Neuron (in vitro differentiated cells): ENCODE measurements around the gene DSCAML1.

Source experiments
- H2AFZ ChIP-seq: one replicate; pipeline ENCODE4 v1.6.1; 2013; ENCODE audit warnings: low read depth, mild to moderate bottlenecking, inconsistent platforms, low read length, moderate library complexity
- H3K27me3 ChIP-seq: one replicate; pipeline ENCODE4 v1.6.1; 2013; ENCODE audit warnings: low read length; ENCODE audit not compliant: insufficient read depth
- H3K36me3 ChIP-seq: one replicate; pipeline ENCODE4 v1.6.1; 2013; ENCODE audit warnings: low read length; ENCODE audit not compliant: insufficient read depth
- H3K4me1 ChIP-seq: one replicate; pipeline ENCODE4 v1.6.1; 2013; ENCODE audit warnings: low read length; ENCODE audit not compliant: insufficient read depth
- H3K4me3 ChIP-seq: 2 replicates; pipeline ENCODE4 v1.5.1; 2013; ENCODE audit warnings: mild to moderate bottlenecking, low read length, moderate library complexity
- H3K9me3 ChIP-seq: one replicate; pipeline ENCODE4 v1.6.1; 2013; ENCODE audit warnings: low read length

DSCAML1 gene

DNA sequence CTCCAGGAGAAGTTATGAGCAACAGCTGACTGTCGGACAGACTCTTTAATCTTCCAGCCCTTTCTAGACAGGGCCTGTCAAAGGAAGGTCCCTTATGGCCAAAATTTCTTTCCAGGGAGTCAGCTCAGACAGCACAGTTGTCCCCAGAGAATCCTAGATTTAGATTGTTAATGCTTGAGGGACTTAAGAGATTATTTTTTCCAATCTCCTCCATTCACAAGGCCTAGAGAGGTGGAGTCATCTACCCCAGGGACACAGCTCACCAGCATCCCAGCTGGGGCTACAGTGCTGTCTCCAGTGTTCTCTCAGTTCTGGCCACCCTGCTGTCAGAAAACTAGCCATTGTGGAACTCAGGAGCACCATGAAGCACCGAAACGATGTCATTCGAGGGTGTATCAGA is 7.8 kb downstream of the DSCAML1 start:
- peaks cover 48% of the 10 kb centered on the region for H3K27me3 ChIP-seq
- H2AFZ ChIP-seq = no peak overlapping the region
- H3K9me3 ChIP-seq = no peaks in the 10 kb centered on the region
- no peaks in the 10 kb centered on the region for H3K36me3 ChIP-seq
- H3K4me1 ChIP-seq = no peaks in the 10 kb centered on the region
- no peak overlapping the region for H3K4me3 ChIP-seq

DNA sequence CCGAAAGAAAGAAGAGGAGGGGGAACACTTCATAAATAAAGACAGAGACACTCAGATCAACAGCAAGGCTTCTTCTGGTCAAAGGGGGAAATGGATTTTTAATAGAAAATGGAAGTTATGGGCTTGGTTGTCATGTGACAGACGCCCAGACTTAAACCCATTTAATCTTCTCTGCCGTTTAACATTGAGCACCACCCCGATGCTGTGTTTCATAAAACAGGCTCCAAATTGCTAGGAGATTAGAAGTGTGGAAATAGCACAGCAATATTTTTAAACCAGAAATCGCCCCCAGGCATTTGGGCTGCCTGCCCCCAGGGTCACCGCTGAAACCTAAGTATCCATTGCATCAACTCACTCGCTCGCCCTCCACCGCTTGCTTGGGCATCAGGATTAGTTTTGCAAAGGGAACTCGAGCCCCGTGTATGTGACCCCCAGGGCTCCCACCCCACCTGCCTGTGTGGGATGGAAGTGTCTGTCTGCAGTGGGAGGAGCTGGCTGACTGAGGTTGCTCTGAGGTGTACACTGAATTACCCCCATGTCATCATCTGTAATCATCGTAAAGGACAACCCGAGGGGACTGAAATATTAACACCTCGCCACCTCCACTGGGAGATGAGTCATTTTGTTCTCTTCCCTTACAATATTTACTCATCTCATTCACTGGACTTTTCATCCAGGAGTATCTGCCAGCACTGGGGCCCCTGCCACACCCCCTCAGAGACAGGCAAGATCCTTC is 10.7 kb downstream of the DSCAML1 start:
- H3K27me3 ChIP-seq = peaks cover 48% of the 10 kb centered on the region
- H3K4me3 ChIP-seq = no peak overlapping the region
- H3K36me3 ChIP-seq = no peaks in the 10 kb centered on the region
- no peak overlapping the region for H2AFZ ChIP-seq
- no peaks in the 10 kb centered on the region for H3K4me1 ChIP-seq
- H3K9me3 ChIP-seq = no peaks in the 10 kb centered on the region

DNA sequence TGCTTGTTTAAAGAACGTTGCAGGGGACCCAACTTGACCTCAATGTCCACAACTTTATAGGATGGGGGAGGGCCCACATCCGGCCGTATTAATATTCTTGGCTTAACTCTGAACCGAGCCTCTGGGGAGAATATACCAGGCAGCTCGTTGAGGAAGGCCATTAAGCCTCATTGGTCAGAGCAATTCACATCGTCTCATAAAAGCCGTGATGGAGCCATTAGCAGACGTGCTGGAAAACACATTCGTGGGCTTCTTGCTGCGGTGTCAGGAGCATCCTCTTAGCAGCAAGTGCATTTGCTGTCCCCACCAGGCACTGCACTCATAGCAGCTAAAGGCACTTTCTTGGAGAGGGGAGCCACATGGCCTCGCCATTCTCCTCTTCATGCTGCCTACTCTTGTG is 14.9 kb downstream of the DSCAML1 start:
- H3K9me3 ChIP-seq = no peaks in the 10 kb centered on the region
- H2AFZ ChIP-seq = no peak overlapping the region
- H3K27me3 ChIP-seq = peaks cover 41% of the 10 kb centered on the region
- H3K4me3 ChIP-seq = no peak overlapping the region
- no peaks in the 10 kb centered on the region for H3K36me3 ChIP-seq
- H3K4me1 ChIP-seq = no peaks in the 10 kb centered on the region

DNA sequence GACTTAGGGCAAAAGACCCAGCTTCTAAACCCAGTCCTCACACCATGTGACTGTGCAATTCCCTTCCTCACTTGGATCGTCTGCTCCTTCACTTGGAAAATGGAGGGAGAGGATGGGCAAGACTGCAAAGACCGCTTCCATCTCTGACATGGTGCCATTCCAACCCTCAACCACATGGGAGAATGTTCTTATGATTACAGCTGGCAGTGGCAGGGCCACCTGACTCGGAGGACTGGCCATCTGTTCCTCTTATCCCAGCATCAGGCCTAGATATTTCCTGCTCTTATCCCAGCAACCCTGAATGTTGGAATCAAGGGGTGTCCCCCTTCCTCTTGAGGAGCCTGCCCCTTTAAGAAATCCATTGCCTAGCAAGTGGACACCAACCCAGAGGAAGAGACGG is 15.4 kb downstream of the DSCAML1 start:
- Histone ChIP-seq H3K9me3 (no peaks in the 10 kb centered on the region), H3K4me3 (no peak overlapping the region), H3K4me1 (no peaks in the 10 kb centered on the region), H3K27me3 (peaks cover 37% of the 10 kb centered on the region), H2AFZ (no peak overlapping the region), H3K36me3 (no peaks in the 10 kb centered on the region)

DNA sequence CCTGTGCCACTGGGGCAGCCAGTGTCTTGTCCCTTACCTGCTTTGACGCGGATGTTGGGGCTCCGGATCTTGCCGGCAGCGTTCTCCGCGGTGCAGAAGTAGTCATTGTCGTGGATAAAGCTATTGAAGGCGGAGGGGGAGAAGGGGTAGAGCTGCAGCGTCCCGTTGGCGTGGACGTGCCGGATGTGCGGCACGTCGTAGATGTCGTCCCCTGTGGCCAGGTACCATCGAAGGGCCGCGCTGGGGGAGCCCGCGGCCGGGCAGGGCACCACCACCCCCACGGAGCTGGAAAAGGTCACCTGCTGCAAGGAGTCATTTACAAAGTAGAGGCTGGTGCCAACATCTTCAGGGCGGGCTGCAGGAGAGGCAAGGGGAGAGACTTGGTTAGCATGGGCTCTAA is 16.6 kb downstream of the DSCAML1 start:
- H3K36me3 ChIP-seq = no peaks in the 10 kb centered on the region
- H3K27me3 ChIP-seq = peaks cover 36% of the 10 kb centered on the region
- no peak overlapping the region for H2AFZ ChIP-seq
- no peaks in the 10 kb centered on the region for H3K4me1 ChIP-seq
- H3K4me3 ChIP-seq = no peak overlapping the region
- H3K9me3 ChIP-seq = no peaks in the 10 kb centered on the region

DNA sequence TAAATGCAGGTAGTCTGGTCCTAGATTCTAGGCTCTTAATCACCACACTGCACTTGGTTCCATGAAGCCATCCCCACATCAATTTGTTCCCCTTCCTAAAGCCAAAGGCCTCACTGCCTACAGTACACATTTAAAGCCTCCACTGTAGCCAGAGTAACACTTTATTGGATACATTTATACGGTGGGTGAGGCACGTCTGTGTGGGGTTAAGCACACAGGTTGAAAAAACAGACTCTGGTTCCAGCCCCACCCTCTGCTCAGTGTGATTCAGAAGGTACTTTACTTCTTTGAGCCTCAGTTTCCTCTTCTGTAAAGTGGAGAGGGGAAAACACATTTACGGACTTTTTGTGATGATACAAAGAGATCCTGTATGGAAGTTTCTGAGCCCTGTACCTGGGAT is 22.5 kb downstream of the DSCAML1 start:
- Histone ChIP-seq H3K4me3 (no peak overlapping the region), H3K4me1 (no peaks in the 10 kb centered on the region), H2AFZ (no peak overlapping the region), H3K36me3 (no peaks in the 10 kb centered on the region), H3K27me3 (peaks cover 16% of the 10 kb centered on the region), H3K9me3 (no peaks in the 10 kb centered on the region)

DNA sequence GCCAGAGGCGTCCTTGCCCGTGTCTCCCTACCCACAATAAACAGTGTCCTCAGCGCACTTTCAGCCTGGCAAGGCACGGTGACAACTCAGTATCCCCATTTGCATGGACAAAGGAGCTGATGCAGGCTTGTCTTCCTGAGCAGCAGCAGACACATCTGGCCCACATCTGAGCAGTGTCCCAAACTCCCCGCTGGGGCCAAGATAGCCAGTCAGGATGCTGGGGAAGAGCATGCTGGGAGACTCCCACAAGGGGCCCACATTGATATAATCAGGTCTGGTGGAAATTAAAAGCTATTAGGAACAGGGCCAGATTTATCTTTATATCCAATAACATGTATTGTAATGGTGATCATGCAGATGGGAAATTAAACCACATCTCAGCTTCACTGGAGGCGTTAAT is 24.7 kb downstream of the DSCAML1 start:
- H3K4me1 ChIP-seq = no peaks in the 10 kb centered on the region
- H2AFZ ChIP-seq = no peak overlapping the region
- H3K27me3 ChIP-seq = peaks cover 7% of the 10 kb centered on the region
- no peaks in the 10 kb centered on the region for H3K36me3 ChIP-seq
- no peaks in the 10 kb centered on the region for H3K9me3 ChIP-seq
- H3K4me3 ChIP-seq = no peak overlapping the region

DNA sequence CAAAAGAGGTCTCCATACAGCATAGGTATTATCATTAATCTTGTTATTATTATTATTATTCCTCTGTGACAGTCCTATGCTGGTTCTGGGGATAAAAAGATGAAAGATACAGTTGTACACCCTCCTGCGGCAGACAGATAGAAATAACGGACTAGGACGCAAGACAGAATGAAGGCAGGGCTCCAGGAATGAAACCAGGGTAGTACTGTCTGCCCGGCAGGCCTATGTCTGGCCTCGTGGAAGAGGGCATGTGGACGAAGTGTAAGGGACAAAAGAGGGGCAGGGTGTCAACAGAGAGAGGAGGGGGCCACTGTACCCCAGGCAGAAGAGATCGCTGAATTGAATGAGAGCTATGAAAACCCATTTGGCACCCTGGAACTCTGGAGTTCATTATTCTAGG is 25.2 kb downstream of the DSCAML1 start:
- Histone ChIP-seq H3K27me3 (peaks cover 6% of the 10 kb centered on the region), H3K4me3 (no peak overlapping the region), H2AFZ (no peak overlapping the region), H3K4me1 (no peaks in the 10 kb centered on the region), H3K36me3 (no peaks in the 10 kb centered on the region), H3K9me3 (no peaks in the 10 kb centered on the region)

DNA sequence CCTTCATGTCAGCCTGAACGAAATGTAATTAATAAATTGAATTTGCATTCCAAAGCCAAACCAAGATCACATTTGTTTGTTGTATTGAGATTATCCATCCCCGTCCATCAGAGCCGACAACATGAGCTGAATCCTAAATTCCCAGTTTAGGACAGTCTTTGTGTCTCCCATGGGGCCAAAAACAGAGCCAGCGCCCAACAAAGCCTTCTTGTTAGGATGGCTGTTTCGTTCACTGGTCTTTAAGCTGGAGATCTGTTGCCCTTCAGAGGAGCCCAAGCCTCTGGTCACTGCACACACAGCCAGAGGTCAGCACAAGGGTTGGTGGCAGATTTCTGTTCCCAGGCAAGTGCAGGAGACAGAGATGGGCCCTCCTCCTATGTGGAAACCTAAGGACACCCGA is 25.8 kb downstream of the DSCAML1 start:
- no peaks in the 10 kb centered on the region for H3K4me1 ChIP-seq
- peaks cover 10% of the 10 kb centered on the region for H3K27me3 ChIP-seq
- no peak overlapping the region for H2AFZ ChIP-seq
- no peaks in the 10 kb centered on the region for H3K9me3 ChIP-seq
- no peaks in the 10 kb centered on the region for H3K36me3 ChIP-seq
- H3K4me3 ChIP-seq = no peak overlapping the region

DNA sequence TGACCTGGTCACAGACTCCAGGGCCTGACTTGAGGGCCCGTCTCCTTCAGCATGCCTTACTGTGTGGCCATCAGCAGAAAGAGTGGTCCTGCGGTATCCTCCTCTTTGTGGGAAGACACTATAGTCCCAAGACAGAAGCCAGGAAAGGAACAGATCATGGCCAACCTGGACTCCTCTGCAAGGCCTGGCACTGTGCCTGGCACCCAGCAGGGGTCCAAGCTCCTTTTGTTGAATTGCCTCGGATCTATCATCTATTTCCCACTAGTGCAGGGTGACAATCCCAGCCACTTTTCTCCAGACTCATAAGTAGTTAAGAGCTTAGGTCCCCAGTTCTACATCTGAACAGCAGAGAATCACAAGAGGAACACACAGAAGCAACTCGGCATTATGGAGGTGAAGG is 27.0 kb downstream of the DSCAML1 start:
- Histone ChIP-seq H3K4me1 (no peaks in the 10 kb centered on the region), H2AFZ (no peak overlapping the region), H3K9me3 (no peaks in the 10 kb centered on the region), H3K36me3 (no peaks in the 10 kb centered on the region), H3K27me3 (peaks cover 10% of the 10 kb centered on the region), H3K4me3 (no peak overlapping the region)

DNA sequence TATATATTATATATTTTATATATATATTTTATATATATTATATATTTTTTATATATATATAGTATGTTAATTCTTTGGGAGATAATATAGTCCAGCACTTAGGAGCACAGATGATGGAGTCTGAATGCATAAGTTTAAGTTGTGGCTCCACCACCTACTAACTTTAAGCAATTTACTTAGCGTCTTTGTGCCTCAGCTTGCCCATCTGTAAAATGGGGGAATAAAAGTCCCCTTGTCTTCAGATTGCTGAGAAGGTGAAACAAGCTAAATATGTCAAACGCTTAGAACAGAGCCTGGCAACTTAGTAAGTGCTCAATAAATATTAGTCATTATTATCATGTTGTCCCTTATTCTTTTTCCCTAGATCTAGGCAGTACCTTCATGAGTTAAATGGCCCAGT is 27.5 kb downstream of the DSCAML1 start:
- Histone ChIP-seq H3K4me3 (no peak overlapping the region), H3K27me3 (peaks cover 11% of the 10 kb centered on the region), H3K36me3 (no peaks in the 10 kb centered on the region), H3K9me3 (no peaks in the 10 kb centered on the region), H3K4me1 (no peaks in the 10 kb centered on the region), H2AFZ (no peak overlapping the region)

DNA sequence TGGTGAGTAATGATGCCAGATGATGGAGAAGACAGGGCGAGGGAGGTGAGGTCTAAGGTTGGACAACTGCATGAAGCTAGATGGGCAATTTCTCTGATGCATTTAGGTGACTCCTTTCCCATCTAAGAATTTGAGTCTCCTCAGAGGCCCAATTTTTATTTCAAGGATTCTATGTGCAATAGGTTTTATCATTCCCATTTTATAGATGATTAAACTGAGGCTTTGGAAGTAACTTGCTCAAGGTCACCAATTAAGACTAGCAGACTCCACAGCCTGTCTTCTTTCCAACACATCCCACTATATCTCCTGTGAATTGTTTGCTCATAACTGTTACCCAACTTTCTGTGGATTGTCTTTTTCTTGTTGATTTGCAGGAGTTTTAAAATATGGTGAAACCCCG is 28.5 kb downstream of the DSCAML1 start:
- Histone ChIP-seq H3K27me3 (peaks cover 11% of the 10 kb centered on the region), H3K4me1 (no peaks in the 10 kb centered on the region), H3K9me3 (no peaks in the 10 kb centered on the region), H3K4me3 (no peak overlapping the region), H2AFZ (no peak overlapping the region), H3K36me3 (no peaks in the 10 kb centered on the region)

DNA sequence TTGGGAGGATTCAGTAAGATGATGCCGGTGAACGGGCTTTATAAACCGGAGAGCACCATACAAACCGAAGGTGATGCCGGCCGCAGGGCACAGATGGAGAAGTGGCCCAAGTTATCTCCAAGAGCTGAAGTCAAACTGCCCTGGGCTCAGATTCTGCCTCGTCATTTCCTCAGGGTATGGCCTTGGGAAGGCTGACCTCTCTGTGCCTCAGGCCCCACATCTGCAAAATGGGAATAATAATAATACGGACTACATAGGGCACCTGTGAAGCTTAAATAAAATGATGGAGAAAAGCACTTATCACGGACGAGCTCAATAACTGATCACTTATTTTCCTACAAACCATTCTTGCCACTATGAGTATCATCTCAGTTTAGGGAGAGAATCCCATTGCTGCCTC is 29.9 kb downstream of the DSCAML1 start:
- Histone ChIP-seq H3K36me3 (no peaks in the 10 kb centered on the region), H3K4me3 (no peak overlapping the region), H3K27me3 (peaks cover 11% of the 10 kb centered on the region), H3K9me3 (no peaks in the 10 kb centered on the region), H2AFZ (no peak overlapping the region), H3K4me1 (no peaks in the 10 kb centered on the region)

DNA sequence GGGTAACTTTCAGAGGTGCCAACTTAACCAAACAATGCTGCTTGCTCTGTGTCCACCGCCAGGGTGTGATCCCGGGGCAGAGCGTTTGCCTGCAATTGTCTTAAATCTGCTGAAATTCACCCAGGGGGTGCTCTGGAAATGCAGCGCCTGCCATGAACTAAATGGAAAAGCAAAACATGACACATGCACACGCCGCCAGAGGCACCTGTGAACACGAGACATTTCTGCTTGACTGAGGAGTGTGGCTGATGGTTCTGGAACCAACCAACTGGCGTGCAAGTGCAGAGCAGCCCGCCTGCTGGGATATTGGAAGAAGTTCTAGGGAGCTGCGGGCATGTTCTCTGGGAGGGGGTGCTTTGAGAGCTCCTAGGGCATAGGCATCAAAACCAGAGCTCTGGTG is 30.4 kb downstream of the DSCAML1 start:
- Histone ChIP-seq H3K36me3 (no peaks in the 10 kb centered on the region), H3K4me1 (no peaks in the 10 kb centered on the region), H3K4me3 (no peak overlapping the region), H2AFZ (no peak overlapping the region), H3K9me3 (no peaks in the 10 kb centered on the region), H3K27me3 (peaks cover 11% of the 10 kb centered on the region)
